ENCODE results near the gene OPCML.

The OPCML gene

GRCh38 chr11:133306019-133306418, 226.3 kb downstream of the OPCML start:
- TF ChIP-seq POLR2AphosphoS5 (IDR thresholded peaks at IDR 0.05; ENCODE audit: low read depth) (no peak), SPI1 (IDR thresholded peaks at IDR 0.05; ENCODE audit: borderline replicate concordance, low read depth) (no peak)
- TF ChIP-seq, protein P1, sequence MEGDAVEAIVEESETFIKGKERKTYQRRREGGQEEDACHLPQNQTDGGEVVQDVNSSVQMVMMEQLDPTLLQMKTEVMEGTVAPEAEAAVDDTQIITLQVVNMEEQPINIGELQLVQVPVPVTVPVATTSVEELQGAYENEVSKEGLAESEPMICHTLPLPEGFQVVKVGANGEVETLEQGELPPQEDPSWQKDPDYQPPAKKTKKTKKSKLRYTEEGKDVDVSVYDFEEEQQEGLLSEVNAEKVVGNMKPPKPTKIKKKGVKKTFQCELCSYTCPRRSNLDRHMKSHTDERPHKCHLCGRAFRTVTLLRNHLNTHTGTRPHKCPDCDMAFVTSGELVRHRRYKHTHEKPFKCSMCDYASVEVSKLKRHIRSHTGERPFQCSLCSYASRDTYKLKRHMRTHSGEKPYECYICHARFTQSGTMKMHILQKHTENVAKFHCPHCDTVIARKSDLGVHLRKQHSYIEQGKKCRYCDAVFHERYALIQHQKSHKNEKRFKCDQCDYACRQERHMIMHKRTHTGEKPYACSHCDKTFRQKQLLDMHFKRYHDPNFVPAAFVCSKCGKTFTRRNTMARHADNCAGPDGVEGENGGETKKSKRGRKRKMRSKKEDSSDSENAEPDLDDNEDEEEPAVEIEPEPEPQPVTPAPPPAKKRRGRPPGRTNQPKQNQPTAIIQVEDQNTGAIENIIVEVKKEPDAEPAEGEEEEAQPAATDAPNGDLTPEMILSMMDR (IDR thresholded peaks at IDR 0.05; ENCODE audit: insufficient read depth, low read length), result no peak
- TF ChIP-seq, protein P2, sequence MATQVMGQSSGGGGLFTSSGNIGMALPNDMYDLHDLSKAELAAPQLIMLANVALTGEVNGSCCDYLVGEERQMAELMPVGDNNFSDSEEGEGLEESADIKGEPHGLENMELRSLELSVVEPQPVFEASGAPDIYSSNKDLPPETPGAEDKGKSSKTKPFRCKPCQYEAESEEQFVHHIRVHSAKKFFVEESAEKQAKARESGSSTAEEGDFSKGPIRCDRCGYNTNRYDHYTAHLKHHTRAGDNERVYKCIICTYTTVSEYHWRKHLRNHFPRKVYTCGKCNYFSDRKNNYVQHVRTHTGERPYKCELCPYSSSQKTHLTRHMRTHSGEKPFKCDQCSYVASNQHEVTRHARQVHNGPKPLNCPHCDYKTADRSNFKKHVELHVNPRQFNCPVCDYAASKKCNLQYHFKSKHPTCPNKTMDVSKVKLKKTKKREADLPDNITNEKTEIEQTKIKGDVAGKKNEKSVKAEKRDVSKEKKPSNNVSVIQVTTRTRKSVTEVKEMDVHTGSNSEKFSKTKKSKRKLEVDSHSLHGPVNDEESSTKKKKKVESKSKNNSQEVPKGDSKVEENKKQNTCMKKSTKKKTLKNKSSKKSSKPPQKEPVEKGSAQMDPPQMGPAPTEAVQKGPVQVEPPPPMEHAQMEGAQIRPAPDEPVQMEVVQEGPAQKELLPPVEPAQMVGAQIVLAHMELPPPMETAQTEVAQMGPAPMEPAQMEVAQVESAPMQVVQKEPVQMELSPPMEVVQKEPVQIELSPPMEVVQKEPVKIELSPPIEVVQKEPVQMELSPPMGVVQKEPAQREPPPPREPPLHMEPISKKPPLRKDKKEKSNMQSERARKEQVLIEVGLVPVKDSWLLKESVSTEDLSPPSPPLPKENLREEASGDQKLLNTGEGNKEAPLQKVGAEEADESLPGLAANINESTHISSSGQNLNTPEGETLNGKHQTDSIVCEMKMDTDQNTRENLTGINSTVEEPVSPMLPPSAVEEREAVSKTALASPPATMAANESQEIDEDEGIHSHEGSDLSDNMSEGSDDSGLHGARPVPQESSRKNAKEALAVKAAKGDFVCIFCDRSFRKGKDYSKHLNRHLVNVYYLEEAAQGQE (IDR thresholded peaks at IDR 0.05; ENCODE audit: insufficient replicate concordance, low read depth), result peak; percentile 86

GRCh38 chr11:133305208-133305956, 226.9 kb downstream of the OPCML start:
- H3K27ac ChIP-seq (replicated peaks), result no peak overlapping the region
- DNase-seq (ENCODE audit: low read depth in 1 of 2, low spot score in 1 of 2), result no peak
- TF ChIP-seq, protein P1 (IDR thresholded peaks at IDR 0.05; ENCODE audit: insufficient read depth, low read length), result no peak
- TF ChIP-seq SPI1 (IDR thresholded peaks at IDR 0.05; ENCODE audit: borderline replicate concordance, low read depth), result no peak
- TF ChIP-seq POLR2AphosphoS5 (IDR thresholded peaks at IDR 0.05; ENCODE audit: low read depth), result no peak
- no peak for TF ChIP-seq GABPA (IDR thresholded peaks at IDR 0.05; ENCODE audit: low read depth)
- TF ChIP-seq, protein P2 (IDR thresholded peaks at IDR 0.05; ENCODE audit: insufficient replicate concordance, low read depth), result no peak
- no peak overlapping the region for H3K4me3 ChIP-seq (replicated peaks; ENCODE audit: insufficient read depth, low read length)
- H3K27me3 ChIP-seq (ENCODE audit: insufficient read depth, poor library complexity, severe bottlenecking), result no peaks in the 10 kb centered on the region

More at GRCh38 chr11:133306019-133306418, 226.3 kb downstream of the OPCML start:
- Histone ChIP-seq H3K27me3 (ENCODE audit: insufficient read depth, poor library complexity, severe bottlenecking) (no peaks in the 10 kb centered on the region), H3K27ac (replicated peaks) (no peak overlapping the region), H3K4me3 (replicated peaks; ENCODE audit: insufficient read depth, low read length) (no peak overlapping the region)
- no peak for DNase-seq (ENCODE audit: low read depth in 1 of 2, low spot score in 1 of 2)

DNA sequence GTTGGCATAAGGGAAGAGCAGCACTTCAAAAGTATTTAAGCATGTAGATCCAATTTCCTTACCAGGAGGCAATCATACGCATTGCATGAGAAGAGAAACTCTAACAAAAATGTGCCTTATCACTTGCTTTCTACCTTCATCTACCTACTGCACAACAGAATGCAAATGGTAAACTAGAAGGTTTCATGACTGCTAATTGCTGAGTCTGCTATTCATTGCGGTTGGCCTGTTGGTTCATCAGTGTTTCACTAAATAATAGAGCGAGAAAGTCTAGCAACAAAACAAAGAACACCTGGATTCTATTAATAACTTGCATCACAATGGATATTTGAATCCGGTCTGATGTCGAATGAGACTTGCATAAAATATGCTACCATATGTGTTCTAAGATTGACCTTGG, 229.0 kb downstream of the OPCML start:
- Histone ChIP-seq H3K4me3 (replicated peaks; ENCODE audit: insufficient read depth, low read length) (no peak overlapping the region), H3K27ac (replicated peaks) (no peak overlapping the region), H3K27me3 (ENCODE audit: insufficient read depth, poor library complexity, severe bottlenecking) (no peaks in the 10 kb centered on the region)
- no peak for DNase-seq (ENCODE audit: low read depth in 1 of 2, low spot score in 1 of 2)
- TF ChIP-seq GABPA (IDR thresholded peaks at IDR 0.05; ENCODE audit: low read depth) (no peak), SPI1 (IDR thresholded peaks at IDR 0.05; ENCODE audit: borderline replicate concordance, low read depth) (no peak), POLR2AphosphoS5 (IDR thresholded peaks at IDR 0.05; ENCODE audit: low read depth) (no peak)
- TF ChIP-seq, protein P1 (IDR thresholded peaks at IDR 0.05; ENCODE audit: insufficient read depth, low read length), result no peak
- TF ChIP-seq, protein P2 (IDR thresholded peaks at IDR 0.05; ENCODE audit: insufficient replicate concordance, low read depth), result no peak

All from HL-60 (cell line).